Measurements from ENCODE around the gene KRTAP4-7.
"Not testable (repeated sequence)": the region's sequence is repeated elsewhere in the genome, so short reads cannot be mapped to it uniquely, and the experiment has no call there.

The KRTAP4-7 gene

GRCh38 chr17:41101586-41102259, 17.8 kb downstream of the KRTAP4-7 start, which contains the start of gene KRTAP4-16:
KRTAP4-16 (minus strand) TSS chr17:41102209; CDS start chr17:41102209, 0 bp downstream.
- no peaks in the 10 kb centered on the region for H3K27me3 ChIP-seq (ENCODE audit: control insufficient read depth, insufficient read depth, low read length)
- H3K9me3 ChIP-seq (ENCODE audit: control insufficient read depth, low read depth, low read length), result no peaks in the 10 kb centered on the region
- H3K4me1 ChIP-seq (ENCODE audit: control insufficient read depth, low read depth, low read length), result peaks cover 8% of the 10 kb centered on the region
- no peak within 1 kb of the TSS for H3K4me3 ChIP-seq (ENCODE audit: low read length)
- H3K36me3 ChIP-seq (ENCODE audit: control insufficient read depth, low read depth, low read length), result no peaks in the 10 kb centered on the region
- H3K9ac ChIP-seq (ENCODE audit: low read length), result no peak within 1 kb of the TSS
- H3K27ac ChIP-seq (ENCODE audit: low read length), result no peak within 1 kb of the TSS

- no peak overlapping the region for H3K27ac ChIP-seq (ENCODE audit: low read length)
- no peak overlapping the region for H3K9ac ChIP-seq (ENCODE audit: low read length)
- H3K4me1 ChIP-seq (ENCODE audit: control insufficient read depth, low read depth, low read length), result peaks cover 24% of the 10 kb centered on the region
- H3K36me3 ChIP-seq (ENCODE audit: control insufficient read depth, low read depth, low read length), result no peaks in the 10 kb centered on the region
- H3K27me3 ChIP-seq (ENCODE audit: control insufficient read depth, insufficient read depth, low read length), result no peaks in the 10 kb centered on the region
- H3K4me3 ChIP-seq (ENCODE audit: low read length), result no peak overlapping the region
- H3K9me3 ChIP-seq (ENCODE audit: control insufficient read depth, low read depth, low read length), result no peaks in the 10 kb centered on the region
These were observed 19.9 kb downstream of the KRTAP4-7 start for GRCh38 chr17:41103896-41104295.

- H3K9me3 ChIP-seq (ENCODE audit: control insufficient read depth, low read depth, low read length); H3K27ac ChIP-seq (ENCODE audit: low read length); H3K4me3 ChIP-seq (ENCODE audit: low read length); H3K36me3 ChIP-seq (ENCODE audit: control insufficient read depth, low read depth, low read length); H3K9ac ChIP-seq (ENCODE audit: low read length); H3K27me3 ChIP-seq (ENCODE audit: control insufficient read depth, insufficient read depth, low read length): not testable (repeated sequence)
- H3K4me1 ChIP-seq (ENCODE audit: control insufficient read depth, low read depth, low read length), result peaks cover 24% of the 10 kb centered on the region
These were observed 20.6 kb downstream of the KRTAP4-7 start for GRCh38 chr17:41104386-41105038.

GRCh38 chr17:41105347-41105746, 21.4 kb downstream of the KRTAP4-7 start, which contains the start of gene KRTAP4-9:
KRTAP4-9 (plus strand) TSS chr17:41105389; CDS start chr17:41105389, 0 bp downstream.
- H3K9me3 ChIP-seq (ENCODE audit: control insufficient read depth, low read depth, low read length); H3K9ac ChIP-seq (ENCODE audit: low read length); H3K4me3 ChIP-seq (ENCODE audit: low read length); H3K27ac ChIP-seq (ENCODE audit: low read length); H3K36me3 ChIP-seq (ENCODE audit: control insufficient read depth, low read depth, low read length); H3K27me3 ChIP-seq (ENCODE audit: control insufficient read depth, insufficient read depth, low read length): not testable (repeated sequence)
- peaks cover 24% of the 10 kb centered on the region for H3K4me1 ChIP-seq (ENCODE audit: control insufficient read depth, low read depth, low read length)

- Histone ChIP-seq H3K27ac (ENCODE audit: low read length) (no peak overlapping the region), H3K9ac (ENCODE audit: low read length) (no peak overlapping the region), H3K4me3 (ENCODE audit: low read length) (no peak overlapping the region)
These were observed 24.0 kb downstream of the KRTAP4-7 start for GRCh38 chr17:41107941-41108450.

GRCh38 chr17:41108728-41109386, 24.9 kb downstream of the KRTAP4-7 start:
- peaks cover 24% of the 10 kb centered on the region for H3K4me1 ChIP-seq (ENCODE audit: control insufficient read depth, low read depth, low read length)

More at GRCh38 chr17:41107941-41108450, 24.0 kb downstream of the KRTAP4-7 start:
- Histone ChIP-seq H3K27me3 (ENCODE audit: control insufficient read depth, insufficient read depth, low read length) (no peaks in the 10 kb centered on the region), H3K4me1 (ENCODE audit: control insufficient read depth, low read depth, low read length) (peaks cover 24% of the 10 kb centered on the region), H3K36me3 (ENCODE audit: control insufficient read depth, low read depth, low read length) (no peaks in the 10 kb centered on the region), H3K9me3 (ENCODE audit: control insufficient read depth, low read depth, low read length) (peaks cover 18% of the 10 kb centered on the region)

GRCh38 chr17:41111151-41111885, 27.4 kb downstream of the KRTAP4-7 start:
- Histone ChIP-seq H3K4me1 (ENCODE audit: control insufficient read depth, low read depth, low read length) (peaks cover 20% of the 10 kb centered on the region), H3K27me3 (ENCODE audit: control insufficient read depth, insufficient read depth, low read length) (no peaks in the 10 kb centered on the region), H3K9ac (ENCODE audit: low read length) (no peak overlapping the region), H3K36me3 (ENCODE audit: control insufficient read depth, low read depth, low read length) (no peaks in the 10 kb centered on the region), H3K4me3 (ENCODE audit: low read length) (no peak overlapping the region), H3K9me3 (ENCODE audit: control insufficient read depth, low read depth, low read length) (peaks cover 25% of the 10 kb centered on the region), H3K27ac (ENCODE audit: low read length) (no peak overlapping the region)

More at GRCh38 chr17:41108728-41109386, 24.9 kb downstream of the KRTAP4-7 start:
- H3K9ac ChIP-seq (ENCODE audit: low read length); H3K27me3 ChIP-seq (ENCODE audit: control insufficient read depth, insufficient read depth, low read length); H3K4me3 ChIP-seq (ENCODE audit: low read length); H3K27ac ChIP-seq (ENCODE audit: low read length); H3K36me3 ChIP-seq (ENCODE audit: control insufficient read depth, low read depth, low read length): not testable (repeated sequence)
- H3K9me3 ChIP-seq (ENCODE audit: control insufficient read depth, low read depth, low read length), result peaks cover 20% of the 10 kb centered on the region

- H3K27ac ChIP-seq (ENCODE audit: low read length), result no peak overlapping the region
- no peaks in the 10 kb centered on the region for H3K27me3 ChIP-seq (ENCODE audit: control insufficient read depth, insufficient read depth, low read length)
- no peak overlapping the region for H3K4me3 ChIP-seq (ENCODE audit: low read length)
- H3K9me3 ChIP-seq (ENCODE audit: control insufficient read depth, low read depth, low read length), result peaks cover 15% of the 10 kb centered on the region
- H3K9ac ChIP-seq (ENCODE audit: low read length), result no peak overlapping the region
- no peaks in the 10 kb centered on the region for H3K36me3 ChIP-seq (ENCODE audit: control insufficient read depth, low read depth, low read length)
- no peaks in the 10 kb centered on the region for H3K4me1 ChIP-seq (ENCODE audit: control insufficient read depth, low read depth, low read length)
These were observed 32.3 kb downstream of the KRTAP4-7 start for GRCh38 chr17:41116297-41116696.

- not testable (repeated sequence) for H3K9me3 ChIP-seq (ENCODE audit: control insufficient read depth, low read depth, low read length); H3K4me3 ChIP-seq (ENCODE audit: low read length); H3K4me1 ChIP-seq (ENCODE audit: control insufficient read depth, low read depth, low read length); H3K9ac ChIP-seq (ENCODE audit: low read length); H3K27me3 ChIP-seq (ENCODE audit: control insufficient read depth, insufficient read depth, low read length); H3K27ac ChIP-seq (ENCODE audit: low read length); H3K36me3 ChIP-seq (ENCODE audit: control insufficient read depth, low read depth, low read length)
These were observed 34.0 kb downstream of the KRTAP4-7 start, which contains the start of gene KRTAP4-11 for GRCh38 chr17:41117846-41118386. KRTAP4-11 (minus strand) TSS chr17:41118373; CDS start chr17:41118315, 58 bp downstream.

GRCh38 chr17:41118721-41119120, 34.8 kb downstream of the KRTAP4-7 start:
- no peak overlapping the region for H3K27ac ChIP-seq (ENCODE audit: low read length)
- H3K9ac ChIP-seq (ENCODE audit: low read length), result no peak overlapping the region
- no peaks in the 10 kb centered on the region for H3K27me3 ChIP-seq (ENCODE audit: control insufficient read depth, insufficient read depth, low read length)
- no peak overlapping the region for H3K4me3 ChIP-seq (ENCODE audit: low read length)
- no peaks in the 10 kb centered on the region for H3K36me3 ChIP-seq (ENCODE audit: control insufficient read depth, low read depth, low read length)
- no peaks in the 10 kb centered on the region for H3K4me1 ChIP-seq (ENCODE audit: control insufficient read depth, low read depth, low read length)
- H3K9me3 ChIP-seq (ENCODE audit: control insufficient read depth, low read depth, low read length), result peaks cover 6% of the 10 kb centered on the region
